Mesodermal cell (in vitro differentiated cells): ENCODE measurements around the gene TMEM11.

Experiments
- H3K27ac ChIP-seq: 2 replicates; pipeline ENCODE4 v1.7.0; 2013; ENCODE audit warnings: mild to moderate bottlenecking, low read depth, low read length, moderate library complexity; ENCODE audit not compliant: severe bottlenecking
- H3K36me3 ChIP-seq: 2 replicates; pipeline ENCODE4 v1.7.1; 2013; ENCODE audit warnings: mild to moderate bottlenecking, low read length, moderate library complexity; ENCODE audit not compliant: control insufficient read depth, insufficient read depth
- H3K4me1 ChIP-seq: one replicate; pipeline ENCODE4 v1.7.1; 2013; ENCODE audit warnings: mild to moderate bottlenecking, low read length; ENCODE audit not compliant: insufficient read depth, control insufficient read depth, poor library complexity, severe bottlenecking
- H3K4me3 ChIP-seq: 2 replicates; pipeline ENCODE4 v1.7.0; 2013; ENCODE audit warnings: low read length, control low read depth, mild to moderate bottlenecking; ENCODE audit not compliant: insufficient read depth, poor library complexity, severe bottlenecking; ENCODE audit errors: extremely low read depth
- H3K9me3 ChIP-seq: 2 replicates; pipeline ENCODE4 v1.7.1; 2013; ENCODE audit warnings: mild to moderate bottlenecking, low read length, moderate library complexity; ENCODE audit not compliant: control insufficient read depth
- WGBS, 2 experiments: methylation state at CpG; one replicate each; pipeline ENCODE4 v1.1.5; 2013; ENCODE audit warnings: missing lambda C conversion rate in 2 of 2; ENCODE audit not compliant: insufficient coverage in 2 of 2; 5-methylcytosine and 5-hydroxymethylcytosine counted together

The TMEM11 gene

GRCh38 chr17:21177854-21178600 lies 35.9 kb downstream of the TMEM11 start:
- 93 to 94% methylated on average over 11 to 12 of the region's 13 CpGs for WGBS, 2 experiments
- Histone ChIP-seq H3K4me3 (no peak overlapping the region), H3K9me3 (no peaks in the 10 kb centered on the region), H3K36me3 (peaks cover 23% of the 10 kb centered on the region), H3K4me1 (no peaks in the 10 kb centered on the region), H3K27ac (no peak overlapping the region)

- 84 to 97% methylated on average over 5 to 6 of the region's 8 CpGs for WGBS, 2 experiments
- Histone ChIP-seq H3K9me3 (no peaks in the 10 kb centered on the region), H3K36me3 (peaks cover 24% of the 10 kb centered on the region), H3K4me3 (no peak overlapping the region), H3K4me1 (no peaks in the 10 kb centered on the region), H3K27ac (no peak overlapping the region)
These were observed 36.6 kb downstream of the TMEM11 start for GRCh38 chr17:21177401-21177800.

GRCh38 chr17:21176773-21177395 lies 37.1 kb downstream of the TMEM11 start:
- no peak overlapping the region for H3K4me3 ChIP-seq
- 75 to 89% methylated on average over 3 to 8 of the region's 12 CpGs for WGBS, 2 experiments
- H3K27ac ChIP-seq, result no peak overlapping the region
- H3K36me3 ChIP-seq, result peaks cover 26% of the 10 kb centered on the region
- no peaks in the 10 kb centered on the region for H3K9me3 ChIP-seq
- H3K4me1 ChIP-seq, result no peaks in the 10 kb centered on the region

- 100% methylated on average over 1 to 3 of the region's 7 CpGs for WGBS, 2 experiments
- Histone ChIP-seq H3K9me3 (no peaks in the 10 kb centered on the region), H3K27ac (no peak overlapping the region), H3K4me1 (no peaks in the 10 kb centered on the region), H3K4me3 (no peak overlapping the region), H3K36me3 (peaks cover 29% of the 10 kb centered on the region)
These were observed 39.2 kb downstream of the TMEM11 start for GRCh38 chr17:21174713-21175112.

GRCh38 chr17:21174186-21174585 lies 39.8 kb downstream of the TMEM11 start:
- H3K27ac ChIP-seq, result no peak overlapping the region
- H3K9me3 ChIP-seq, result no peaks in the 10 kb centered on the region
- 91 to 95% methylated on average over 8 of the region's 8 CpGs for WGBS, 2 experiments
- H3K36me3 ChIP-seq, result peaks cover 25% of the 10 kb centered on the region
- no peaks in the 10 kb centered on the region for H3K4me1 ChIP-seq
- no peak overlapping the region for H3K4me3 ChIP-seq

GRCh38 chr17:21173543-21173942 lies 40.4 kb downstream of the TMEM11 start:
- Histone ChIP-seq H3K9me3 (no peaks in the 10 kb centered on the region), H3K27ac (no peak overlapping the region), H3K4me3 (no peak overlapping the region), H3K36me3 (peaks cover 22% of the 10 kb centered on the region), H3K4me1 (no peaks in the 10 kb centered on the region)
- 100% methylated on average over 1 to 2 of the region's 2 CpGs for WGBS, 2 experiments

- peaks cover 19% of the 10 kb centered on the region for H3K36me3 ChIP-seq
- no peak overlapping the region for H3K27ac ChIP-seq
These were observed 41.1 kb downstream of the TMEM11 start for GRCh38 chr17:21172846-21173245.

GRCh38 chr17:21171970-21172510 lies 41.9 kb downstream of the TMEM11 start:
- no peaks in the 10 kb centered on the region for H3K4me1 ChIP-seq
- H3K4me3 ChIP-seq, result no peak overlapping the region
- no peak overlapping the region for H3K27ac ChIP-seq
- H3K36me3 ChIP-seq, result peaks cover 19% of the 10 kb centered on the region
- H3K9me3 ChIP-seq, result no peaks in the 10 kb centered on the region
- WGBS, 2 experiments, result 93 to 97% methylated on average over 14 to 17 of the region's 17 CpGs

More at GRCh38 chr17:21172846-21173245, 41.1 kb downstream of the TMEM11 start:
- 94 to 95% methylated on average over 2 to 4 of the region's 6 CpGs for WGBS, 2 experiments
- Histone ChIP-seq H3K9me3 (no peaks in the 10 kb centered on the region), H3K4me3 (no peak overlapping the region), H3K4me1 (no peaks in the 10 kb centered on the region)

- Histone ChIP-seq H3K4me1 (no peaks in the 10 kb centered on the region), H3K27ac (no peak overlapping the region), H3K36me3 (peaks cover 19% of the 10 kb centered on the region), H3K4me3 (no peak overlapping the region), H3K9me3 (no peaks in the 10 kb centered on the region)
- WGBS, 2 experiments, result 83 to 90% methylated on average over 7 to 8 of the region's 12 CpGs
These were observed 42.5 kb downstream of the TMEM11 start for GRCh38 chr17:21171309-21171922.

GRCh38 chr17:21170809-21171208 lies 43.2 kb downstream of the TMEM11 start:
- Histone ChIP-seq H3K36me3 (peaks cover 19% of the 10 kb centered on the region), H3K4me1 (no peaks in the 10 kb centered on the region), H3K27ac (no peak overlapping the region), H3K4me3 (no peak overlapping the region), H3K9me3 (no peaks in the 10 kb centered on the region)
- 80 to 96% methylated on average over 1 to 7 of the region's 7 CpGs for WGBS, 2 experiments
